Measurements from ENCODE around the gene HPCA.

- TF ChIP-seq CTCF (IDR thresholded peaks at IDR 0.05) = no peak
- TF ChIP-seq POLR2A (IDR thresholded peaks at IDR 0.05) = no peak
These were observed 4.4 kb downstream of the HPCA start for GRCh38 chr1:32890516-32891240.
